DMS153 treated with DMSO at 0.1 percent for 48 hours (cell line): ENCODE measurements around the gene SEC22A.

Experiments used
- DNase-seq: peaks from one replicate; lab custom pipeline; 2025; ENCODE audit not compliant: unreplicated experiment; lab: John Stamatoyannopoulos, UW

Gene SEC22A

DNA sequence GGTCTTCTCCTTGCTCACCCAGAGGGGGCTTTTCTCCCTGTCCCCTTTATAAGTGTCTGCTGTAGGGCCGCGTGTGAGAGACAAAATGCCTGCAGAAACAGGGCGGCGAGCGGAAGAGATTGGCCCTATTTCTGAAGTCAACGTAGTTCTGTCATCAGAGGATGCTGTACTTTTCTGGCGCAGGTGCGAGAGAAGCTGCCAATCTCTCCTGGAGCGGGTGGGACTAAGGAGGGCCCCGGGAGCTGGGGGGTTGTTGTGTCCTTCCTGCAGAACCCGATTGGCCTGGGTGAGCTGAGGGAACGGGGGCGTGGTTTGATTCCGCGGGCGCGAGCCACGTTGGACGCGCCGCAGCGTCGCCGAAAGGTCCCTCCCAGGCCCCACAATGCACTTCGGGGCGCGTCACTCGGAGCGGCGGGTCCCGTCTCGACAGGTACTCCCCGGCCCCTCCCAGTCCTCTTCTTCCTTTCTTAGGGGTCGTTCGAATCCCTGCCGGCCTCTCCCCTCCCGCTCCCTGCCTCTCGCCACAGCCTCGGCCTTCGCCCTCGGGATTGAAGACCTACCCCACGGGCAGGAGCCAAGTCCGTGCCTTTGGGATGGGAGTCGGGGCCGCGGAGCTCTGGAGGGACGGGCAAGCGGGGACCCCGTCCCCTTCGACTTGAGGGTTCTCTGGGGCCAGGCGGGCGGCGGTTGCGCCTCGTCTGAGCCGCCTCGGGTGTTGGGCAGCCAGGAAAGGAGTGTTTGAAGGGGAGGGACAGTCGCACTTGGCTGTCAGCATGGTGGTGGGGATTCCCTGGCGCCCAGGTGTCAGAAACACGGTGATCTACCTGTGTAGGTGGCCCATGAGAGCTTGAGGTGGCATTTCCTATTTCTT, at the start of gene SEC22A:
Gene SEC22A (plus strand): TSS at position 387 of the 871 bp plus-strand sequence. CDS start 7,275 bp downstream, outside the sequence.
- peak; percentile 84 for DNase-seq

GRCh38 chr3:123152687-123153086, 49.1 kb upstream of the SEC22A start:
- DNase-seq = no peak

DNA sequence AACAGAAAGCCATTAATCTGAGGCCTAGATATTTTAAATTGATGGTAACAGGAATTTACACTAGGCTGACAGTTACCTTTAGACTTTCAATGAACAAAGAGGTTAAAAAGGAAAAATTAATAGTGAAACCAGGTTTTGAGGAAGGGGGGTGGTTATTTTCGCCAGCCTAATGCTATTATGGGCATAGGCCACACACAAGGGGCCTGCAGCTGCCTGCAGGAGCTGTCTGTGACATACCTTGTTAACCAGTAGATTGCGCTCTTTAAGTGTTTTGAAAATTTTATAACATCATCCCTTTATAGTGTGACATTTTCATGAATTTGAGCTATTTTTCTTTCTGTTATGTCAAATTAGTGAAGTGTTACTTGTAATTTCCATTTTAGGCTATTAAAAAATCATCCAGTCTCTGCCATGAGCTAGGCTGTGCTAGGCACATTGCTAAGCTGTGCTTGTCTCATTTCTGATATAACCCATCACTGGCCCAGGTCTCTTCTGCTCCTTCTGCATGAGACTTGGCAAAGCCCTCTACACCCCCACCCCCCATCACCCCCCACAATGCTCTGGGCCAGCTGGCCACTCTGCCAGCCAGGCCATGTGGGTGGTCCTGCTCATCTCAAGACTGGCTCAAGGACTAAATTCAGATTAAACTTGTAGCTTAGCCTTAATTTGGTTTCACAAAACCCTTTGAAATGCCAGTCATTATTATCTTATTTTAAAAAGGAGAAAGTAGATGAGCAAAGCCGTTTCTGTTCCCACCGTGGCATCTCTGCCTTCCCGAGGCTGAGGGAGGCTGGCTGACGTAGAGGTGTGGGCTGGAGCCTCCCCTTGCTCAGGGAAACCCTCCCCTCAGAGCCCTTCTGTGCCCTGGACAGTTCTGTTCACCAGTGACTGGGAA, 48.4 kb upstream of the SEC22A start:
- DNase-seq = no peak

GRCh38 chr3:123154020-123154985, 47.4 kb upstream of the SEC22A start:
- no peak for DNase-seq

- DNase-seq = no peak
These were observed 46.2 kb upstream of the SEC22A start for GRCh38 chr3:123155471-123156011.

- DNase-seq = no peak
These were observed 45.3 kb upstream of the SEC22A start for GRCh38 chr3:123156276-123156995.

GRCh38 chr3:123157209-123157597, 44.5 kb upstream of the SEC22A start:
- DNase-seq = no peak

DNA sequence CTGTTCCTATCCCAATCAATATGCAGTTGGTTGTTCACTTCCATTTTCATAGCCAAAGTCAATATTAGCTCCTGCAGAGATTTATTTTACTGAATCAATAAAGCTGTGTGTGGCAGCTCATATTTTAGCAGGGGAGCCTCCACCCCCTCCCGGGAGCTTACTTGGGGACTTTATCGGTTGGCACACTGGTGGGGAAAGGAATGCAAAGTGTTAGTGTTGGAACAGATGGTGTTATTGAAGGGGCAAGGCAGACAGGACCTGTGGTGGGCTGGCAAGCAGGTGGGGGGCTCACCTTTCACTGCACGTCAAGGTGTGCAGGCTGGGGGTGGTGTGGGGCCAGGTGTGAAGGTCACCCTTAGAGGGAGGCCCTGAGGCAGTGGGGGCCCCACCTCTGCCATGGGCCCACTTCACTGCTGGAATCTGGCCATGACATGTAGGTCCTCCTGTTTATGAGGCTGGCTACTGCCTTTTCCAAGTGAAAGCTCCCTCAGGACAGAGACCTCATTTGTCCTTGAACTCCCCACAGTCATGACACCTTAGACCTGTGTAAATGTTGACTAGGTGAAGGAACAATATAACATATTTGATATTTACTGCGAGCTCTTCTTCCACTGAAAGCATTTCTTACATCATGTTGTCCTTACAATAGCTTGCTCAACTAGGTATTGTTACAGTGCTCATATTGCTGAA, 44.0 kb upstream of the SEC22A start:
- no peak for DNase-seq

- DNase-seq = no peak
These were observed 43.4 kb upstream of the SEC22A start for GRCh38 chr3:123158330-123158729.

DNA sequence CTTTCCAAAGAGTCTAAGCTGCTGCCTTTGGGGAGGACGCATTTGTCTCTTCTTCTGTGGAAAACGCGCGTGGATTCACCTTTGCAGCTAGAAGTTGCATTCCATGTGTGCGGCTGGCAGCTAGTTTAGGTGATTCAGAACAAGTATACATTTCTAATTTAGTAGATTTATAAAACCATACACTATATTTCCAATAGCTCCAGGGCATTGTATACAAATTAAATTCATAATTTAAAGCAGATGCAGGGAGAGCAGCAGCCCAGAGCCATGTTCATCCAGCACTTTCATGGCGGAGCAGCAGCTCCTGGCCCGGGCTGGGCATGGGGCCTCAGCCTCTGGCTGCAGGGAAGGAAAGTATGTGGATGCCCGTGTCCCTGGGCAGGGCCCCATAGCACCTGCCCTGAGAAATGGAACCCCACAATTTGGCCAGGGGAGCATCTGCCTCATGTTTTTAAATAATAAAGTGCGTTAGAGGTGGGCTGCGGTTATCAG, 42.8 kb upstream of the SEC22A start:
- no peak for DNase-seq

- DNase-seq = no peak
These were observed 41.7 kb upstream of the SEC22A start for GRCh38 chr3:123159926-123160635.

- DNase-seq = no peak
These were observed 40.6 kb upstream of the SEC22A start for GRCh38 chr3:123161167-123161566.

GRCh38 chr3:123163141-123163540, 38.6 kb upstream of the SEC22A start:
- no peak for DNase-seq

DNA sequence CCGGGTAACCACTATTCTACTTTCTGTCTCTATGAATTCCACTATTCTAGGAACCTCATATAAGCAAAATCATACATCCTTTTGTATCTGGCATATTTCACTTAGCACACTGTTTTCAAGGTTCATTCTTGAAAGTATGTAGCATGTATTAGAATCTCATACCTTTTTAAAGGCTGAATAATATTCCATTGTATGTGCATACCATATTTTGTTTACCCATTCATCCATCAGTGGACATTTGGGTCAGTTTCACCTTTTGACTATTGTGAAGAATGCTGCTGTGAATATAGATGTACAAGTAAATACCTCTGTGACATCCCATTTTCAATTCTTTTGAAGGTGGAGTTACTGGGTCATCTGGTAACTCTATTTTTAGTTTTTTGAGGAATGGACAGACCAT, 36.6 kb upstream of the SEC22A start:
- no peak for DNase-seq

DNA sequence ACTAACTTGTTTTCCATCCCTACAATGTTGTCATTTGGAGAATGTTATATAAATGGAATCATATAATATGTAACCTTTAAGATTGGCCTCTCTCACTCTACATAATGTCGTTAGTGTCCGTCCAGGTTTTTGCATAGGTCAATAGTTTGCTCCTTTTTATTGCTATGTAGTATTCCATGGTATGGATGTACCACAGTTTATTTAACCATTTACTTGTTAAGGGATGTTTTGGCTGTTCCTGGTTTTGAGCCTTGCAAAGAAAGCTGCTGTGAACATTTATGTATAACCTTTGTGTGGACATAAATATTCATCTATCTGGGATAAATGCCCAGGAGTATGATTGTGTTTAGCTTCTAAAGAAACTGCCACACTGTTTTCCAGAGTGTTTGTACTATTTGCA, 34.1 kb upstream of the SEC22A start:
- DNase-seq = no peak

- DNase-seq = no peak
These were observed 33.6 kb upstream of the SEC22A start for GRCh38 chr3:123168122-123168521.

DNA sequence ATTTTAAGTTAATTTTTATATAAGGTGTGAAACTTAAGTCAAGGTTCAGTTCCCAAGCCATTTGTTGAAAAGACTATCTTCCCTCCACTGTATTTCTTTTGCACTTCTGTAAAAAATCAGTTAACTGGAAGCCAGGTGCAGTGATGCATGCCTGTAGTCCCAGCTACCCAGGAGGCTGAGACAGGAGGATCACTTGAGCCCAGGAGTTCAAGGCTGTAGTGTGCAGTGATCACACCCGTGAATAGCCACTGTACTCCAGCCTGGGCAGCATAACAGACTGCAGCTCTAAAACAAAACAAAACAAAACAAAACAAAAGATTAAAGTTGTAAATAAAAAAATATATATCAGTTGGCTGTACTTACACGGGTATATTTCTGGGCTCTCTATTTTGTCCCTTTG, 33.1 kb upstream of the SEC22A start:
- DNase-seq = no peak

DNA sequence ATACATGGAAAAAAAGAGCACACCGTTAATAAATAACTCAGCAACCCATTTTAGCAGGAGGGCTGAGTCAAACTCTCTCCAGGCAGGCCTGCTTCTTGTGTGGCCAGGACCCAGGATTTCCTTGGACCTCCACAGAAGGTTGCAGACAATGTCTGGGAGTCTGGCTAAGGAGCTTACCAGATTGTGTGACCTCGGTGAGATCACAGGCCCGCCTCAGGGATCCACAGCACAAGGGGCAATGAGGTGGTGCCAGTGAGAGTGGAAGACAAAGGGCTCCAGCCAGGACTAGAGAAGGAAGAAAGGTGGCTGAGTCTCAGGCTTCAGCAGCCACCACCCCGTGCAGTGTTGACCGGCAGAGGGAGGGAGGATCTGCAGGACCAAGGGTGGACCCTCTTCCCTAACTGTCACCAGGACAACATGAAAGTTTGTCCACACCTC, 32.2 kb upstream of the SEC22A start:
- no peak for DNase-seq
